Measurements from ENCODE around the gene APOBR. TPM values are rescaled to one million over a fixed set of nuclear protein-coding genes. Genes with fewer than 3 reads are reported as not detected.
A peak's percentile ranks its signal among the peaks of the same experiment; 100 is the strongest.
"Not testable (repeated sequence)": the region's sequence is repeated elsewhere in the genome, so short reads cannot be mapped to it uniquely, and the experiment has no call there.

Gene APOBR
- total RNA-seq, 5 donors from 2014 or later (not counting 1 experiment from before 2014, with no cell fraction given): 6.4 to 16.9 (median 10.3) TPM

- Histone ChIP-seq H3K4me3 (ENCODE audit: control insufficient read depth in 1 of 2, extremely low read depth in 1 of 2, low read length in 1 of 2) (no peak overlapping the region), H3K4me1 (ENCODE audit: control insufficient read depth in 1 of 2, extremely low read depth in 1 of 2, insufficient read depth in 2 of 2, low read length in 2 of 2) (no peaks in the 10 kb centered on the region), H3K27me3 (replicated peaks in 1 of 2; ENCODE audit: control insufficient read depth in 2 of 2, extremely low read depth in 1 of 2, insufficient read depth in 2 of 2, low read length in 1 of 2) (no peaks in the 10 kb centered on the region), H3K9me3 (no peaks in the 10 kb centered on the region), H3K27ac (ENCODE audit: low read length) (no peak overlapping the region), H3K36me3 (ENCODE audit: control insufficient read depth in 2 of 2, extremely low read depth in 1 of 2, insufficient read depth in 1 of 2, low read length in 1 of 2) (peaks cover 47 to 60% of the 10 kb centered on the region in 2 donors)
- peaks cover 0 to 5% (median 2%) of the 10 kb centered on the region in 3 donors for H3K4me1 Mint-ChIP-seq
- CTCF ChIA-PET: no interaction called here
- DNase-seq: no peak
- WGBS (ENCODE audit: insufficient coverage): 97% methylated on average over 12 of the region's 14 CpGs
- no peak for ATAC-seq (replicated peaks in 1 of 4)
- H3K9me3 Mint-ChIP-seq: no peaks in the 10 kb centered on the region
- POLR2A ChIA-PET: no interaction called here
- no peaks in the 10 kb centered on the region for H3K27me3 Mint-ChIP-seq
- peaks cover 25% of the 10 kb centered on the region for H3K36me3 Mint-ChIP-seq
- no peak overlapping the region for H3K4me3 Mint-ChIP-seq
- no peak overlapping the region for H3K27ac Mint-ChIP-seq
Measured at GRCh38 chr16:28477311-28477920, 17.0 kb upstream of the APOBR start.

DNA sequence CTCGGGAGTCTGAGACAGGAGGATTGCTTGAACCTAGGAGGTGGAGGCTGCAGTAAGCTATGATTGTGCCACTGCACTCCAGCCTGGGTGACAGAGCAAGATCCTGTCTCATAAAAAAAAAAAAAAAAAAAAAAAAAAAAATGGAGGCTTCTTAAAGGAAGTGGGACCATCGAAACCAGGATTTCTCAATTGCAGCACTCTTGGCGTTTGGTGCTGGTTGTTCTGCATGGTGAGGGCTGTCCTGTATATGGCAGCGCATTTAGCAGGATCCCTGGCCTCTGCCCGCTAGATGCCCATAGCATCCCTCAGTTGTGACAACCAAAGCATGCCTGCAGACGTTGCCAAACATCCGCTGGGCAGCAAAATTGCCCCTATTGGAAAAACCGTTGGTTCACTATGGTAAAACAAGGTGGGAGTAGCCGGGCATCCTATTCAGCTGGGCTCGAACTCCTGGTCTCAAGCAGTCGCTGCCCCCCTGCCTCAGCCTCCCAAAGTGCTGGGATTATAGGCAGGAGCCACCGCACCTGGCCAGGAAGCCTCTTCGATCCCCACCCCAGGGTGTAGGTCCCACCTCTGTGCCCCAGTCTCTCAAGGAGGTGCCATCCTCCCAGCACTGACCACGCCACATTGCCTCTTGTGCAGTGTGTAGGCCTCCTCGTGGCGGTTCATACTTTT, 15.8 kb upstream of the APOBR start:
- CTCF ChIA-PET: interaction anchor here in 1 of 2 donors (0.6 kb wide), 1 partner anchor 611 kb away, joined by 5 read pairs; no protein-coding TSS in a partner anchor
- Mint-ChIP-seq H3K27ac (no peak overlapping the region), H3K4me1 (peaks cover 1 to 2% (median 2%) of the 10 kb centered on the region in 3 donors), H3K27me3 (no peaks in the 10 kb centered on the region), H3K4me3 (no peak overlapping the region), H3K36me3 (peaks cover 25% of the 10 kb centered on the region), H3K9me3 (no peaks in the 10 kb centered on the region)
- Histone ChIP-seq H3K27me3 (replicated peaks in 1 of 2; ENCODE audit: control insufficient read depth in 2 of 2, extremely low read depth in 1 of 2, insufficient read depth in 2 of 2, low read length in 1 of 2) (no peaks in the 10 kb centered on the region), H3K4me1 (ENCODE audit: control insufficient read depth in 1 of 2, extremely low read depth in 1 of 2, insufficient read depth in 2 of 2, low read length in 2 of 2) (no peaks in the 10 kb centered on the region), H3K36me3 (ENCODE audit: control insufficient read depth in 2 of 2, extremely low read depth in 1 of 2, insufficient read depth in 1 of 2, low read length in 1 of 2) (peaks cover 47 to 68% of the 10 kb centered on the region in 2 donors), H3K9me3 (no peaks in the 10 kb centered on the region), H3K4me3 (ENCODE audit: control insufficient read depth in 1 of 2, extremely low read depth in 1 of 2, low read length in 1 of 2) (no peak overlapping the region), H3K27ac (ENCODE audit: low read length) (no peak overlapping the region)
- POLR2A ChIA-PET: no interaction called here
- ATAC-seq (replicated peaks in 1 of 4): no peak
- DNase-seq: no peak
- 95% methylated on average over 15 of the region's 16 CpGs for WGBS (ENCODE audit: insufficient coverage)

GRCh38 chr16:28482026-28482425, 12.4 kb upstream of the APOBR start:
- Histone ChIP-seq H3K4me1 (ENCODE audit: control insufficient read depth in 1 of 2, extremely low read depth in 1 of 2, insufficient read depth in 2 of 2, low read length in 2 of 2) (no peaks in the 10 kb centered on the region), H3K27ac (ENCODE audit: low read length) (no peak overlapping the region), H3K27me3 (replicated peaks in 1 of 2; ENCODE audit: control insufficient read depth in 2 of 2, extremely low read depth in 1 of 2, insufficient read depth in 2 of 2, low read length in 1 of 2) (no peaks in the 10 kb centered on the region), H3K36me3 (ENCODE audit: control insufficient read depth in 2 of 2, extremely low read depth in 1 of 2, insufficient read depth in 1 of 2, low read length in 1 of 2) (peaks cover 34 to 78% of the 10 kb centered on the region in 2 donors), H3K4me3 (ENCODE audit: control insufficient read depth in 1 of 2, extremely low read depth in 1 of 2, low read length in 1 of 2) (no peak overlapping the region), H3K9me3 (no peaks in the 10 kb centered on the region)
- no peaks in the 10 kb centered on the region for H3K27me3 Mint-ChIP-seq
- no peaks in the 10 kb centered on the region for H3K9me3 Mint-ChIP-seq
- WGBS (ENCODE audit: insufficient coverage): 98% methylated on average over 5 of the region's 13 CpGs
- ChIA-PET POLR2A (interaction anchor here in 1 of 2 donors (0.7 kb wide), 1 partner anchor 414 kb away, joined by 3 read pairs; no protein-coding TSS in a partner anchor), CTCF (no interaction called here)
- ATAC-seq (replicated peaks in 1 of 4): no peak
- peaks cover 14% of the 10 kb centered on the region for H3K36me3 Mint-ChIP-seq
- no peak overlapping the region for H3K27ac Mint-ChIP-seq
- H3K4me3 Mint-ChIP-seq: no peak overlapping the region
- H3K4me1 Mint-ChIP-seq: peaks cover 0 to 8% (median under 1%) of the 10 kb centered on the region in 3 donors
- no peak for DNase-seq

DNA sequence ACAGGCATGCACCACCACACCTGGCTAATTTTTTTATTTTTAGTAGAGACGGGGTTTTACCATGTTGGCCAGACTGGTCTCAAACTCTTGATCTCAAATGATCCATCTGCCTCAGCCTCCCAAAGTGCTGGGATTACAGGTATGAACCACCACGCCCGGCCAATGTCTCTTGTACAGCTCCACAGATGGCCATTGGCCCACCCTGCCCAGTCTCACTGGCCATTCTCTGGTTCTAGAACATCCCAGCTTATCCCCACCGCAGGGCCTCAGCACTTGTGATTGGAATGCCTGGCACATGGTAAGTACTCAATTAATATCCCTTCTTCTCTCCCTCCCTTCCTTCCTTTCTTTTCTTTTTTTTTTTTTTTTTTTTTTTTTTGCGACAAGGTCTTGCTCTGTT, 11.1 kb upstream of the APOBR start:
- not testable (repeated sequence) for H3K9me3 Mint-ChIP-seq; H3K4me3 ChIP-seq (ENCODE audit: control insufficient read depth in 1 of 2, extremely low read depth in 1 of 2, low read length in 1 of 2); H3K27ac Mint-ChIP-seq; H3K27me3 Mint-ChIP-seq; H3K9me3 ChIP-seq; H3K27ac ChIP-seq (ENCODE audit: low read length); H3K27me3 ChIP-seq (replicated peaks in 1 of 2; ENCODE audit: control insufficient read depth in 2 of 2, extremely low read depth in 1 of 2, insufficient read depth in 2 of 2, low read length in 1 of 2); DNase-seq; H3K4me1 ChIP-seq (ENCODE audit: control insufficient read depth in 1 of 2, extremely low read depth in 1 of 2, insufficient read depth in 2 of 2, low read length in 2 of 2); H3K4me3 Mint-ChIP-seq; ATAC-seq (replicated peaks in 1 of 4)
- Mint-ChIP-seq H3K36me3 (peaks cover 18% of the 10 kb centered on the region), H3K4me1 (peaks cover 1 to 11% (median 4%) of the 10 kb centered on the region in 3 donors)
- H3K36me3 ChIP-seq (ENCODE audit: control insufficient read depth in 2 of 2, extremely low read depth in 1 of 2, insufficient read depth in 1 of 2, low read length in 1 of 2): peaks cover 22 to 76% of the 10 kb centered on the region in 2 donors
- WGBS (ENCODE audit: insufficient coverage): 98% methylated on average over 4 of the region's 5 CpGs
- ChIA-PET POLR2A (interaction anchor here in 1 of 2 donors (0.6 kb wide), 1 partner anchor 443 kb away, joined by 4 read pairs; no protein-coding TSS in a partner anchor), CTCF (interaction anchor here in 1 of 2 donors (0.6 kb wide), 1 partner anchor 60 kb away, joined by 4 read pairs; no protein-coding TSS in a partner anchor)

DNA sequence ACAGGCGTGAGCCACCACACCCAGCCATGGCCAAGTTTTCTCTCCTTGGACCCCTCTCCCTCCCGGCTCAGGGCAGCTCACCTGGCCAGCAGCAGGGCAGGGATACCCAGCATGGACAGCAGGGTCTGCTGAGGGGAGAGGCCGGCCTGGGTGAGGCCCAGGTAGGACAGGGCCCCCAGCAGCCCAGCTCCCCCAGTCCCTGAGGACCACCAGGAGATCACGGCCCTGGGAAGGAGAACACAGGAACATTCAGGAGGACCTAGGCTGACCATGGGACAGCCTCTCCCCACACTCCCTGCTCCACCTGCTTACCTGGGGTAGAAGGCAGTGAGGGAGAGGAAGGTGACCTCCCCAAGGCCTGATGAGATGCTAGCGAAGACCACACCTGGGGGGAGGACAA, 8.2 kb upstream of the APOBR start:
- DNase-seq (no peak), ATAC-seq (replicated peaks in 1 of 4) (no peak)
- no peaks in the 10 kb centered on the region for H3K27me3 Mint-ChIP-seq
- H3K36me3 Mint-ChIP-seq: peaks cover 27% of the 10 kb centered on the region
- no peaks in the 10 kb centered on the region for H3K9me3 Mint-ChIP-seq
- no peak overlapping the region for H3K4me3 Mint-ChIP-seq
- ChIA-PET POLR2A (no interaction called here), CTCF (no interaction called here)
- no peak overlapping the region for H3K4me3 ChIP-seq (ENCODE audit: control insufficient read depth in 1 of 2, extremely low read depth in 1 of 2, low read length in 1 of 2)
- peaks cover 3 to 36% of the 10 kb centered on the region in 2 experiments for H3K4me1 ChIP-seq (ENCODE audit: control insufficient read depth in 1 of 2, extremely low read depth in 1 of 2, insufficient read depth in 2 of 2, low read length in 2 of 2)
- peak overlapping the region in 1 of 2 donors; percentile 4 for H3K27ac Mint-ChIP-seq
- H3K36me3 ChIP-seq (ENCODE audit: control insufficient read depth in 2 of 2, extremely low read depth in 1 of 2, insufficient read depth in 1 of 2, low read length in 1 of 2): peaks cover 12 to 60% of the 10 kb centered on the region in 2 donors
- 100% methylated on average over 2 of the region's 5 CpGs for WGBS (ENCODE audit: insufficient coverage)
- H3K27me3 ChIP-seq (replicated peaks in 1 of 2; ENCODE audit: control insufficient read depth in 2 of 2, extremely low read depth in 1 of 2, insufficient read depth in 2 of 2, low read length in 1 of 2): no peaks in the 10 kb centered on the region
- no peaks in the 10 kb centered on the region for H3K9me3 ChIP-seq
- H3K4me1 Mint-ChIP-seq: peaks cover 19 to 21% (median 19%) of the 10 kb centered on the region in 3 donors
- H3K27ac ChIP-seq (ENCODE audit: low read length): no peak overlapping the region

DNA sequence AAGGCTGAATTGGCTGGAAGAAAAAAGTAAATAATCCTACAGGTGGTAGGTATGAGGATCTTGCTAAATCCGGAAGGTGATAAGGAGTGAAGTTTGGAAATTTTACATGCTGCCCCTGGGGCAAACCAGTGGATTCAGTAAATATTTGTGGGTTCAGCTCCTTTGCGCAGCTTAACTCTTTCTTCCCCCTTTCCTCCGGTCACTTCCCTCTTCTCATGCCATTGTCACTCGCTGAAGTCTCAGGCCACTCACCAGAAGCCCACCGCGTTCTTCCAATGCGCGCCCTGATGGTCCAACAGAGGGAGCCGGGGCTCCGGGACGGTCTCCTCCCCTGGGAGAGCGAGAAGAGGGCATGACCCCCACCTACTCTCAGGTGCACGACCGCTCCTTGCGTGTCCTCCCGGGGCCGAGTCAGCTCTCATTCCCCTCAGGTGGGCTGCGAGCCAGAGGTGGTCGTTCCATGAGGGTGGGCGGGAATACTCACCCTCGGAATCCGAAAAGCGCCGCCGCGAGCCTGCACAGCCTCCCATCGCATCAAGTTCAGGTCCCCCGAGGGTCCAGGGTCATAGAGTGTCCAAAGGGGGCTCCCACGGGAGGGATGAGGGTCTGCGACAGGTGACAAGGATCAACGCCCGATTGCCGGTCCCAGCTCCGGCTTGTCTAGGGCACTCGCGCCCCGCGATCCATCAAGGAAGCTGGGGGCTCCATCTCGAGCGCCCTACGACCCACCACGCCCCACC, 3.0 kb upstream of the APOBR start:
- DNase-seq (peak in 2 of 35 experiments; percentile 25 to 31), ATAC-seq (replicated peaks in 1 of 4) (no peak)
- Histone ChIP-seq H3K27ac (ENCODE audit: low read length) (peak overlapping the region; percentile 84), H3K27me3 (replicated peaks in 1 of 2; ENCODE audit: control insufficient read depth in 2 of 2, extremely low read depth in 1 of 2, insufficient read depth in 2 of 2, low read length in 1 of 2) (no peaks in the 10 kb centered on the region), H3K4me3 (ENCODE audit: control insufficient read depth in 1 of 2, extremely low read depth in 1 of 2, low read length in 1 of 2) (peak overlapping the region; percentile 78 to 96), H3K36me3 (ENCODE audit: control insufficient read depth in 2 of 2, extremely low read depth in 1 of 2, insufficient read depth in 1 of 2, low read length in 1 of 2) (peaks cover under 1 to 27% of the 10 kb centered on the region in 2 donors), H3K4me1 (ENCODE audit: control insufficient read depth in 1 of 2, extremely low read depth in 1 of 2, insufficient read depth in 2 of 2, low read length in 2 of 2) (peaks cover 13 to 80% of the 10 kb centered on the region in 2 experiments), H3K9me3 (no peaks in the 10 kb centered on the region)
- H3K27me3 Mint-ChIP-seq: no peaks in the 10 kb centered on the region
- peak overlapping the region; percentile 94 to 96 (median 95) for H3K4me3 Mint-ChIP-seq
- peaks cover 64 to 66% (median 64%) of the 10 kb centered on the region in 3 donors for H3K4me1 Mint-ChIP-seq
- POLR2A ChIA-PET: interaction anchor here in 1 of 2 donors (0.6 to 0.7 kb wide), 4 partner anchors 21 to 1905 kb away, joined by 5 to 9 read pairs (median 6); no protein-coding TSS in a partner anchor
- WGBS (ENCODE audit: insufficient coverage): under 1% methylated on average over 29 of the region's 42 CpGs
- CTCF ChIA-PET: interaction anchor here in 1 of 2 donors (0.6 to 0.7 kb wide), 6 partner anchors 70 to 942 kb away, joined by 3 to 5 read pairs (median 4); partner anchors contain the start of genes GTF3C1, KATNIP and NFATC2IP
- H3K27ac Mint-ChIP-seq: peak overlapping the region; percentile 100
- H3K9me3 Mint-ChIP-seq: no peaks in the 10 kb centered on the region
- peaks cover 17% of the 10 kb centered on the region for H3K36me3 Mint-ChIP-seq
